Keratinocyte (primary cell): ENCODE data around the gene SH3D21.

Source experiments
- CTCF ChIP-seq, 3 experiments: IDR thresholded peaks in 1 of 3; conservative IDR thresholded peaks in 1 of 3; optimal IDR thresholded peaks in 1 of 3; 2 replicates in 2 of 3; 3 replicates in 1 of 3; pipeline versions ENCODE3 to v1.5.1; 2011; ENCODE audit warnings: low read length in 3 of 3, mild to moderate bottlenecking in 3 of 3, moderate library complexity in 2 of 3, control low read depth in 1 of 3, inconsistent platforms in 1 of 3; ENCODE audit not compliant: insufficient read depth in 2 of 3; ENCODE audit errors: extremely low read depth in 1 of 3
- EZH2 ChIP-seq: IDR thresholded peaks from one replicate; pipeline ENCODE4 v1.6.1; 2012; ENCODE audit warnings: inconsistent platforms, mild to moderate bottlenecking, low read length, moderate library complexity

GRCh38 chr1:36367066-36367465 is 60.9 kb downstream of the SH3D21 start:
- TF ChIP-seq CTCF (optimal IDR thresholded peaks at IDR 0.05 in 1 of 3, IDR thresholded peaks at IDR 0.05 in 1 of 3, conservative IDR thresholded peaks at IDR 0.05 in 1 of 3; ENCODE audit: extremely low read depth in 1 of 3, insufficient read depth in 2 of 3, low read length in 3 of 3) (no peak), EZH2 (no peak)
